ENCODE measurements around the gene TTC3. TPM values are rescaled to one million over a fixed set of nuclear protein-coding genes. Genes with fewer than 3 reads are reported as not detected.

TTC3 gene
- total and polyA plus RNA-seq, 9 of the 15 experiments (the other 6 are each of a cell fraction or from before 2014, with no cell fraction given), result 17.5 to 92.0 (median 59.5) TPM

DNA sequence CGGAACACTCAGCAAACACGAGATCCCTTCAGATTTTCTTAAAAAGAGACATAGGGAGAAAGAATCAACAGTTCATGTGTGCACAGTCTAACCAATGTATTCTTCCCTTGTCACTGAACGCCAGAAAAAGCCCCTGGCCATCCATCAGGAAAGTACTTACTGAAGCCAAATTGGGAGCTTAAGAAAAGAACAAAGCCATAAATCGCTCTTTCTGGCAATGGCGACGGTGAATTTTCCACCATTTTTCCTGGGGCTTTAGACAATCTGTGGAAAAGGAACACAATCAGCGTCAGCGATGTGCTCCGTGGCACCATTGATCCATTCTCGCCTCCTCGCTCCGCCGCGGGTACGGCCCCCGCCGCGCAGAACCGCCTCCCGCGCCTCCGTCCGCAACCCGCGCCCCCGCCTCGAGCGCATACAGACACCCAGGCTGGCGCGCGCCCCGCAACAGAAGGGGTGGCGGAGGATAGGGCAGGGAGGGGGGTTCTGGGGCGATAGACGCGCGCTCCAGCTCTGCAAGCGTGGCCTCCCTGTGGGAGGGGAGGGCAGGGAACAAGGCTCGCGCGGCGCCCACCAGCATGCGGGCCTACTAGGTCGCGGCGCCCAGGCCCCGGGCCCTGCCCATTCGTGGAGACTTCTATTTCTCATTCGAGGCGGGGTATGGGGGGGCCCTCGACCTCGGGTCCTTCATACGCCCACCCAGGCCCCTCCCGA, 623 bp upstream of the TTC3 start (continued):
- TF ChIP-seq, protein P1, sequence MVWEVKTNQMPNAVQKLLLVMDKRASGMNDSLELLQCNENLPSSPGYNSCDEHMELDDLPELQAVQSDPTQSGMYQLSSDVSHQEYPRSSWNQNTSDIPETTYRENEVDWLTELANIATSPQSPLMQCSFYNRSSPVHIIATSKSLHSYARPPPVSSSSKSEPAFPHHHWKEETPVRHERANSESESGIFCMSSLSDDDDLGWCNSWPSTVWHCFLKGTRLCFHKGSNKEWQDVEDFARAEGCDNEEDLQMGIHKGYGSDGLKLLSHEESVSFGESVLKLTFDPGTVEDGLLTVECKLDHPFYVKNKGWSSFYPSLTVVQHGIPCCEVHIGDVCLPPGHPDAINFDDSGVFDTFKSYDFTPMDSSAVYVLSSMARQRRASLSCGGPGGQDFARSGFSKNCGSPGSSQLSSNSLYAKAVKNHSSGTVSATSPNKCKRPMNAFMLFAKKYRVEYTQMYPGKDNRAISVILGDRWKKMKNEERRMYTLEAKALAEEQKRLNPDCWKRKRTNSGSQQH (CRISPR knock-in tag; IDR thresholded peaks at IDR 0.05), result 0 out of 2 replicates have a peak, but pooled peaks have one; percentile 71
- no peak for TF ChIP-seq CREM (IDR thresholded peaks at IDR 0.05; ENCODE audit: low read depth)
- TF ChIP-seq ADNP (tag; IDR thresholded peaks at IDR 0.05), result no peak
- 0 out of 2 replicates have a peak, but pooled peaks have one; percentile 29 for TF ChIP-seq FOSL1 (tag; conservative IDR thresholded peaks at IDR 0.05)
- no peak for TF ChIP-seq ZNF707 (CRISPR knock-in tag; conservative IDR thresholded peaks at IDR 0.05)
- no peak for TF ChIP-seq ZBTB8A (IDR thresholded peaks at IDR 0.05; ENCODE audit: partially characterized antibody)
- no peak for TF ChIP-seq FOS (IDR thresholded peaks at IDR 0.05; ENCODE audit: extremely low read depth, insufficient read length)
- TF ChIP-seq STAT5B (CRISPR knock-in tag; IDR thresholded peaks at IDR 0.05), result no peak
- TF ChIP-seq RHOXF2B (CRISPR knock-in tag; conservative IDR thresholded peaks at IDR 0.05), result 0 out of 2 replicates have a peak, but pooled peaks have one; percentile 11
